Cardiac fibroblast (primary cell): Measurements from ENCODE around the gene TAF7.
"Not testable (repeated sequence)": the region's sequence is repeated elsewhere in the genome, so short reads cannot be mapped to it uniquely, and the experiment has no call there.

Experiments
- DNase-seq, 2 donors: peaks; one replicate each; pipeline versions ENCODE4 v3.0.0 to v3.0.0-alpha.2; 2010; ENCODE audit warnings: low read depth in 2 of 2
- H3K4me3 ChIP-seq, 2 donors: replicated peaks in 1 of 2; 1 replicate in 1 of 2; 2 replicates in 1 of 2; pipeline ENCODE4 v1.5.1; 2011; ENCODE audit warnings: low read depth in 2 of 2, low read length in 2 of 2, mild to moderate bottlenecking in 2 of 2, moderate library complexity in 1 of 2
- TF ChIP-seq, protein P1 (sequence below): IDR thresholded peaks from one replicate; pipeline ENCODE4 v1.5.1; 2011; ENCODE audit warnings: low read depth, mild to moderate bottlenecking, low read length, inconsistent platforms

Gene TAF7

DNA sequence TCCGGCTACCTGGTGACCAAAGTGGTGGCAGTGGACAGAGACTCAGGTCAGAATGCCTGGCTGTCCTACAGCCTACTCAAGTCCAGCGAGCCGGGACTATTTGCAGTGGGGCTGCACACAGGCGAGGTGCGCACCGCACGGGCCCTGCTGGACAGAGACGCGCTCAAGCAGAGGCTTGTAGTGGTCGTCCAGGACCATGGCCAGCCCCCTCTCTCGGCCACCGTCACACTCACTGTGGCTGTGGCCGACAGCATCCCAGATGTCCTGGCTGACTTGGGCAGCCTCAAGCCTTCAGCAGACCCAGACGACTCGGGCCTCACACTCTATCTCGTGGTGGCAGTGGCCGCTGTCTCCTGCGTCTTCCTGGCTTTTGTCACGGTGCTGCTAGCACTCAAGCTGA, 36.4 kb upstream of the TAF7 start:
- no peak for DNase-seq
- TF ChIP-seq, protein P1, sequence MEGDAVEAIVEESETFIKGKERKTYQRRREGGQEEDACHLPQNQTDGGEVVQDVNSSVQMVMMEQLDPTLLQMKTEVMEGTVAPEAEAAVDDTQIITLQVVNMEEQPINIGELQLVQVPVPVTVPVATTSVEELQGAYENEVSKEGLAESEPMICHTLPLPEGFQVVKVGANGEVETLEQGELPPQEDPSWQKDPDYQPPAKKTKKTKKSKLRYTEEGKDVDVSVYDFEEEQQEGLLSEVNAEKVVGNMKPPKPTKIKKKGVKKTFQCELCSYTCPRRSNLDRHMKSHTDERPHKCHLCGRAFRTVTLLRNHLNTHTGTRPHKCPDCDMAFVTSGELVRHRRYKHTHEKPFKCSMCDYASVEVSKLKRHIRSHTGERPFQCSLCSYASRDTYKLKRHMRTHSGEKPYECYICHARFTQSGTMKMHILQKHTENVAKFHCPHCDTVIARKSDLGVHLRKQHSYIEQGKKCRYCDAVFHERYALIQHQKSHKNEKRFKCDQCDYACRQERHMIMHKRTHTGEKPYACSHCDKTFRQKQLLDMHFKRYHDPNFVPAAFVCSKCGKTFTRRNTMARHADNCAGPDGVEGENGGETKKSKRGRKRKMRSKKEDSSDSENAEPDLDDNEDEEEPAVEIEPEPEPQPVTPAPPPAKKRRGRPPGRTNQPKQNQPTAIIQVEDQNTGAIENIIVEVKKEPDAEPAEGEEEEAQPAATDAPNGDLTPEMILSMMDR = no peak
- no peak overlapping the region for H3K4me3 ChIP-seq

DNA sequence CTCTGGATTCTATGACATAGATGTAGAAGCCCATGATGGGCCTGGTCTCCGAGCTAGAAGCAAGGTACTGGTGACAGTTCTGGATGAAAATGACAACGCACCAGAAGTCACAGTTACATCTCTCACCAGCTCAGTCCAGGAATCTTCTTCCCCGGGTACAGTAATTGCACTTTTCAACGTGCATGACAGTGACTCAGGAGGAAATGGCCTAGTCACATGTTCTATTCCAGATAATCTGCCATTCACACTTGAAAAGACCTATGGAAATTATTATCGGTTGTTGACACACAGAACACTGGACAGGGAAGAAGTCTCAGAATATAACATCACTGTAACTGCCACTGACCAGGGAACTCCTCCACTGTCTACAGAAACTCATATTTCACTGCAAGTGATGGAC, 35.5 kb upstream of the TAF7 start:
- DNase-seq = no peak
- TF ChIP-seq, protein P1 = no peak
- no peak overlapping the region for H3K4me3 ChIP-seq

DNA sequence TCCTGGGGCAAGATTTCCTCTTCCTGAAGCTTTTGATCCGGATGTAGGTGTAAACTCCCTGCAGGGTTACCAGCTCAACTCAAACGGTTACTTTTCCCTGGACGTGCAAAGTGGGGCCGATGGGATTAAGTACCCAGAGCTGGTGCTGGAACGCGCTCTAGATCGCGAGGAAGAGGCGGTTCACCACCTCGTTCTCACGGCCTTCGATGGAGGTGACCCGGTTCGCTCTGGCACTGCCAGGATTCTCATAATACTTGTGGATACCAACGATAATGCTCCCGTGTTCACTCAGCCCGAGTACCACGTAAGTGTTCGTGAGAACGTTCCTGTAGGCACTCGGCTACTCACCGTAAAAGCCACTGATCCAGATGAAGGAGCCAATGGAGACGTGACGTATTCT, 35.1 kb upstream of the TAF7 start:
- no peak for DNase-seq
- H3K4me3 ChIP-seq = peak overlapping the region in 1 of 2 donors; percentile 52
- TF ChIP-seq, protein P1 = no peak

DNA sequence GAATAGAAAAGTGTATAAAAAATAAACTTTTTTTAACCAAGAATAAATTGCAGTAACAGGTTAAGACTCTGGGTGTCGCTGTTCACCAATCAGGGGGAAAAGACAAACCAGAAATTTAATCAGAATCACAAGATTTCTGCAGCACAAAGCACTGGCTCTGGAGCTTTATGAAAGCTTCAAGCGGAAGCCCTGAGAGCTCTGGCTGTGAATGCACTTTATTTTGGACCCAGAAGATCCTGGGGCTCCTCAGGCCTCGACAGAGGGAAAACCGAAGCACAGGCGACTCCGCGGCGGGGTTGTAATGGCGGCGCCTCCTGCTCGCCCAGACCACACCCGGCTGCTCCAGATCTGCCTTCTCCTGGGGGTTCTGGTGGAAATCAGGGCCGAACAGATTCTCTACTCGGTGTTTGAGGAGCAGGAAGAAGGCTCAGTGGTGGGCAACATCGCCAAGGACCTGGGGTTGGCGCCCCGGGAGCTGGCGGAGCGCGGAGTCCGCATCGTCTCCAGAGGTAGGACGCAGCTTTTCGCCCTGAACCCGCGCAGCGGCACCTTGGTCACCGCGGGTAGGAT, 34.4 kb upstream of the TAF7 start, which contains the start of gene PCDHGA4:
TSS of gene PCDHGA4 (plus strand) at position 122 of the 570 bp plus-strand sequence. CDS start at position 209, 87 bp downstream.
- DNase-seq = peak; percentile 31 to 50
- peak within 1 kb of the TSS; percentile 33 to 52 for H3K4me3 ChIP-seq
- TF ChIP-seq, protein P1 = peak; percentile 56

DNA sequence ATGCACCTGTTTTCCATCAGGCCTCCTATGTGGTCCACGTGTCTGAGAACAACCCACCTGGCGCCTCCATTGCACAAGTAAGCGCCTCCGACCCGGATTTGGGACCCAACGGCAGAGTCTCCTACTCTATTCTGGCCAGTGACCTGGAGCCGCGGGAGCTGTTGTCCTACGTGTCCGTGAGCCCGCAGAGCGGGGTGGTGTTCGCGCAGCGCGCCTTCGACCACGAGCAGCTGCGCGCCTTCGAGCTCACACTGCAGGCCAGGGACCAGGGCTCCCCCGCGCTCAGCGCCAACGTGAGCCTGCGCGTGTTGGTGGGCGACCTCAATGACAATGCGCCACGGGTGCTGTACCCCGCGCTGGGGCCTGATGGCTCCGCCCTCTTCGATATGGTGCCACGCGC, 31.0 kb upstream of the TAF7 start:
- no peak for DNase-seq
- no peak overlapping the region for H3K4me3 ChIP-seq
- TF ChIP-seq, protein P1 = no peak

DNA sequence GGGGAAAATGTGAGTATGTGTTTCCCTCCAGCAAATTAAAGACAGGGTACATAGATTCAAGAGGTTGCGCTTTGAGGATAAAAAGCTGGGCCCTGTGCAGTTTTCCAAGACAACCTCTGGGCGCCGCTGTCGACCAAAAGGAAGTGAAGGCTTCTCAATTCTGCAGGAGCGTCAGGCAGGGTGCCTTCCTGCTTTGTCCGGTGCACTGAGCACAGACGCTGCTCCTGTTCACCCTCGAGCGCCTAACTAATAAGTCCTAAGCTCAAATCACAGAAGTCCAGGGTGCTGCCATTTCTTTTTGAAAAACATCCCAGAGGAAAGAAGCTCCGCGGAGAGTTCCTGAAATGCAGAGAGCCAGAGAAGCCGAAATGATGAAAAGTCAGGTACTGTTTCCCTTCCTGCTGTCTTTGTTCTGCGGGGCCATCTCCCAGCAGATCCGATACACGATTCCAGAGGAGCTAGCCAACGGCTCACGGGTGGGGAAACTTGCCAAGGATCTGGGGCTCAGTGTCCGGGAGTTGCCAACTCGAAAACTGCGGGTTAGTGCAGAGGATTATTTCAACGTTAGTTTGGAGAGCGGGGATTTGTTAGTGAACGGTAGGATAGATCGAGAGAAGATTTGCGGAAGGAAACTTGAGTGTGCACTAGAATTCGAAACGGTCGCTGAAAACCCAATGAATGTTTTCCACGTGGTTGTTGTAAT, 29.5 kb upstream of the TAF7 start, which contains the start of gene PCDHGB1:
TSS of gene PCDHGB1 (plus strand) at position 183 of the 703 bp plus-strand sequence. CDS start at position 345, 162 bp downstream.
- TF ChIP-seq, protein P1 = peak; percentile 57
- DNase-seq = peak; percentile 49 to 69
- peak within 1 kb of the TSS in 1 of 2 donors; percentile 42 for H3K4me3 ChIP-seq

DNA sequence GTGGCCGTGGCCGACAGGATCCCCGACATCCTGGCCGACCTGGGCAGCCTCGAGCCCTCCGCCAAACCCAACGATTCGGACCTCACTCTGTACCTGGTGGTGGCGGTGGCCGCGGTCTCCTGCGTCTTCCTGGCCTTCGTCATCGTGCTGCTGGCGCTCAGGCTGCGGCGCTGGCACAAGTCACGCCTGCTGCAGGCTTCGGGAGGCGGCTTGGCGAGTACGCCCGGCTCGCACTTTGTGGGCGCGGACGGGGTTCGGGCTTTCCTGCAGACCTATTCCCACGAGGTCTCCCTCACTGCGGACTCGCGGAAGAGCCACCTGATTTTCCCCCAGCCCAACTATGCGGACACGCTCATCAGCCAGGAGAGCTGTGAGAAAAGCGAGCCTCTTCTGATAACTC, 25.4 kb upstream of the TAF7 start:
- DNase-seq, H3K4me3 ChIP-seq: not testable (repeated sequence)
